Stomach (tissue), 4 donors: ENCODE measurements around the gene KIF21A.

Experiments
- CTCF ChIP-seq, 7 experiments: fragments of 450-650 bp in 4 of 7; fragments of 200-600 bp in 3 of 7; sonication (generic) in 3 of 7; IDR thresholded peaks; one replicate each; pipeline ENCODE4 v1.5.1; 2016 to 2019; ENCODE audit warnings: antibody characterized with exemption in 7 of 7, control low read depth in 2 of 7, mild to moderate bottlenecking in 1 of 7
- EP300 ChIP-seq: sonication (generic); formaldehyde crosslinking; IDR thresholded peaks from one replicate; pipeline ENCODE4 v1.6.1; 2017; ENCODE audit warnings: antibody characterized with exemption
- POLR2A ChIP-seq, 4 donors: fragments of 450-650 bp; IDR thresholded peaks; one replicate each; pipeline ENCODE4 v1.6.1; 2016; ENCODE audit warnings: antibody characterized with exemption in 4 of 4, control low read depth in 2 of 4, mild to moderate bottlenecking in 1 of 4, moderate library complexity in 1 of 4
- POLR2AphosphoS5 ChIP-seq, 3 donors: sonication (generic); formaldehyde crosslinking; IDR thresholded peaks; one replicate each; pipeline ENCODE4 v1.6.1; 2016; ENCODE audit warnings: antibody characterized with exemption in 3 of 3

GRCh38 chr12:39365364-39366001, 77.4 kb downstream of the KIF21A start:
- TF ChIP-seq CTCF (IDR thresholded peaks at IDR 0.05) (peak in 2 of 7 experiments; percentile 11 to 12), POLR2A (IDR thresholded peaks at IDR 0.05) (no peak), EP300 (no peak), POLR2AphosphoS5 (IDR thresholded peaks at IDR 0.05) (no peak)
